GM12801 (cell line): ENCODE measurements around the gene CATSPERZ.

Source experiments
- CTCF ChIP-seq: IDR thresholded peaks from one replicate; pipeline ENCODE4 v1.5.1; 2011; ENCODE audit warnings: control low read depth; ENCODE audit not compliant: insufficient read length; ENCODE audit errors: extremely low read depth

CATSPERZ gene

GRCh38 chr11:64313491-64314145 is 13.5 kb downstream of the CATSPERZ start:
- no peak for TF ChIP-seq CTCF

- TF ChIP-seq CTCF, result no peak
These were observed 14.1 kb downstream of the CATSPERZ start for GRCh38 chr11:64314146-64314804.

GRCh38 chr11:64314805-64315561 is 14.8 kb downstream of the CATSPERZ start:
- TF ChIP-seq CTCF, result no peak

- TF ChIP-seq CTCF, result no peak
These were observed 16.6 kb downstream of the CATSPERZ start for GRCh38 chr11:64316672-64317324.

GRCh38 chr11:64317325-64317960 is 17.3 kb downstream of the CATSPERZ start, which contains the start of gene TRMT112:
Gene TRMT112, minus strand, starts transcription at chr11:64317559. Its CDS starts 33 bp downstream, at chr11:64317526.
- TF ChIP-seq CTCF, result no peak

- TF ChIP-seq CTCF, result no peak
These were observed 18.0 kb downstream of the CATSPERZ start, which contains the start of gene PRDX5 for GRCh38 chr11:64317961-64318765. Gene PRDX5, plus strand, starts transcription at chr11:64318121. Its CDS starts 95 bp downstream, at chr11:64318216.
